Ovary (tissue), 9 donors: Measurements from ENCODE around the gene ADSL. TPM values are rescaled to one million over a fixed set of nuclear protein-coding genes. Genes with fewer than 3 reads are reported as not detected.

Source experiments
- DNase-seq, 5 donors: peaks; one replicate each; pipeline ENCODE4 v3.0.0-alpha.2; 2019 to 2020
- H3K27ac ChIP-seq, 2 donors: fragments of 200-600 bp; one replicate each; pipeline versions ENCODE4 v1.5.1 to v1.8.0; 2019 to 2022
- H3K27me3 ChIP-seq: fragments of 200-600 bp; one replicate; pipeline ENCODE4 v1.8.0; 2022
- H3K36me3 ChIP-seq: fragments of 200-600 bp; sonication (generic); one replicate; pipeline ENCODE4 v1.5.1; 2019
- H3K4me1 ChIP-seq: one replicate; pipeline ENCODE4 v1.8.1; 2013; ENCODE audit warnings: mild to moderate bottlenecking, moderate library complexity; ENCODE audit not compliant: insufficient read depth
- H3K4me3 ChIP-seq: fragments of 200-600 bp; sonication (generic); one replicate; pipeline ENCODE4 v1.5.1; 2017
- H3K9me3 ChIP-seq, 2 donors: fragments of 200-600 bp in 1 of 2; sonication (generic) in 1 of 2; one replicate each; pipeline versions ENCODE4 v1.5.1 to v1.8.1; 2013 to 2019; ENCODE audit warnings: mild to moderate bottlenecking in 1 of 2, moderate library complexity in 1 of 2
- EP300 ChIP-seq: sonication (generic); formaldehyde crosslinking; IDR thresholded peaks from one replicate; pipeline ENCODE4 v1.6.1; 2017; ENCODE audit warnings: antibody characterized with exemption
- POLR2A ChIP-seq: fragments of 450-650 bp; IDR thresholded peaks from one replicate; pipeline ENCODE4 v1.6.1; 2017; ENCODE audit warnings: antibody characterized with exemption, mild to moderate bottlenecking, moderate library complexity
- WGBS, 3 donors: extraction: QIAGEN DNeasy Blood & Tissue Kit in 1 of 3; methylation state at CpG; one replicate each; pipeline versions ENCODE4 v1.1.5 to v1.1.7; 2013 to 2017; 5-methylcytosine and 5-hydroxymethylcytosine counted together
- intact Hi-C, 4 donors: fragments of 100-400 bp; cut with DNase I; formaldehyde crosslinking; loops; one replicate each; pipeline versions ENCODE4 v1.11.0 to v1.15.1; 2022 to 2023
- polyA plus RNA-seq, 2 donors: library from polyadenylated mRNA; stranded (reverse); fragments of 200-250 nt in 1 of 2; fragments of 350-450 nt in 1 of 2; fragmentation: Illumina TruSeq in 1 of 2; extraction: RNeasy Lipid Tissue Mini Kit (QIAGEN cat#74804) in 1 of 2; gene quantifications; one replicate each; pipeline ENCODE4 v1.2.3, GENCODE V29; 2013 to 2014
- total RNA-seq, 7 donors: library from RNA; depleted of rRNA in 2 of 7; stranded (reverse); fragments of >200 nt in 2 of 7; fragmentation: NEBNext Ultra II Directional in 3 of 7; extraction: Animal tissue kit (Norgen Biotek cat#: 25700) in 3 of 7; gene quantifications; one replicate each; pipeline versions ENCODE4 v1.1.0 to v1.2.4, GENCODE V29; 2016 to 2023
- TF ChIP-seq, protein P1 (sequence below), 3 donors: fragments of 450-650 bp in 2 of 3; fragments of 200-600 bp in 1 of 3; IDR thresholded peaks; one replicate each; pipeline versions ENCODE4 v1.5.1 to v1.8.0; 2016 to 2022; ENCODE audit warnings: antibody characterized with exemption in 3 of 3, mild to moderate bottlenecking in 1 of 3
- donor health status: DM: no; HTN: no; CAD: no; lungs with moderate emphysema.
- donor health status: DM: no; HTN: no; CAD: no.
- donor health status: Bipolar disorder and iron deficiency.
- donor health status: DM: yes; HTN: yes; CAD: no.
- donor health status: DM: no; HTN: no; CAD: no.
- donor health status: DM: yes; HTN: yes; CAD: no.

The ADSL gene
- total and polyA plus RNA-seq, 9 donors = 45.1 to 63.5 (median 49.7) TPM

- H3K36me3 ChIP-seq = no peaks in the 10 kb centered on the region
- no peak overlapping the region for H3K27ac ChIP-seq
- H3K27me3 ChIP-seq = no peaks in the 10 kb centered on the region
- intact Hi-C loops = no loop called here
- 57 to 66% (median 60%) methylated on average over 4 of the region's 4 CpGs for WGBS, 3 donors
- no peak for TF ChIP-seq EP300
- TF ChIP-seq, protein P1, sequence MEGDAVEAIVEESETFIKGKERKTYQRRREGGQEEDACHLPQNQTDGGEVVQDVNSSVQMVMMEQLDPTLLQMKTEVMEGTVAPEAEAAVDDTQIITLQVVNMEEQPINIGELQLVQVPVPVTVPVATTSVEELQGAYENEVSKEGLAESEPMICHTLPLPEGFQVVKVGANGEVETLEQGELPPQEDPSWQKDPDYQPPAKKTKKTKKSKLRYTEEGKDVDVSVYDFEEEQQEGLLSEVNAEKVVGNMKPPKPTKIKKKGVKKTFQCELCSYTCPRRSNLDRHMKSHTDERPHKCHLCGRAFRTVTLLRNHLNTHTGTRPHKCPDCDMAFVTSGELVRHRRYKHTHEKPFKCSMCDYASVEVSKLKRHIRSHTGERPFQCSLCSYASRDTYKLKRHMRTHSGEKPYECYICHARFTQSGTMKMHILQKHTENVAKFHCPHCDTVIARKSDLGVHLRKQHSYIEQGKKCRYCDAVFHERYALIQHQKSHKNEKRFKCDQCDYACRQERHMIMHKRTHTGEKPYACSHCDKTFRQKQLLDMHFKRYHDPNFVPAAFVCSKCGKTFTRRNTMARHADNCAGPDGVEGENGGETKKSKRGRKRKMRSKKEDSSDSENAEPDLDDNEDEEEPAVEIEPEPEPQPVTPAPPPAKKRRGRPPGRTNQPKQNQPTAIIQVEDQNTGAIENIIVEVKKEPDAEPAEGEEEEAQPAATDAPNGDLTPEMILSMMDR (IDR thresholded peaks at IDR 0.05) = no peak
- H3K9me3 ChIP-seq = no peaks in the 10 kb centered on the region
- no peak for DNase-seq
- H3K4me1 ChIP-seq = peaks cover 3% of the 10 kb centered on the region
- H3K4me3 ChIP-seq = no peak overlapping the region
Observed at GRCh38 chr22:40388231-40388630, 41.9 kb downstream of the ADSL start.

- no peak overlapping the region for H3K4me3 ChIP-seq
- 73 to 88% (median 76%) methylated on average over 2 of the region's 2 CpGs for WGBS, 3 donors
- no peaks in the 10 kb centered on the region for H3K9me3 ChIP-seq
- intact Hi-C loops = no loop called here
- H3K4me1 ChIP-seq = no peaks in the 10 kb centered on the region
- DNase-seq = no peak
- H3K27ac ChIP-seq = no peak overlapping the region
- no peaks in the 10 kb centered on the region for H3K27me3 ChIP-seq
- no peaks in the 10 kb centered on the region for H3K36me3 ChIP-seq
- TF ChIP-seq POLR2A (no peak), EP300 (no peak)
- TF ChIP-seq, protein P1 (IDR thresholded peaks at IDR 0.05) = no peak
Observed at GRCh38 chr22:40391417-40391816, 45.1 kb downstream of the ADSL start.

DNA sequence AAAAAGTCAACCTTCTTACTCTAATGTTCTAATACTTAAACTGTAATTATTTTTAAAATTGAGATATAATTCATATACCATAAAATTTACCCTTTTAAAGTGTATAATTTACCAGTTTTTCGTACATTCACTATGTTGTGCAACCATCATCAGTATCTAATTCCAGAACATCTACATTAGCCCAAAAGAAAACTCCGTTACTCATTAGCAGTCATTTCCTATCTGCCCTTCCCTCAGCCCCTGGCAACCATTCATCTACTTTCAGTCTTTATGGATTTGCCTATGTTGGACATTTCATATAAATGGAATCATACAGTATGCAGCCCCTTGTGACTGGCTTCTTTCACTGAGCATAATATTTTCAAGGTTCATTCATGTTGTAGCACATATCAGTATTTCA is 46.3 kb downstream of the ADSL start:
- Histone ChIP-seq H3K9me3 (no peaks in the 10 kb centered on the region), H3K27ac (no peak overlapping the region), H3K4me3 (no peak overlapping the region), H3K27me3 (no peaks in the 10 kb centered on the region), H3K4me1 (no peaks in the 10 kb centered on the region), H3K36me3 (no peaks in the 10 kb centered on the region)
- TF ChIP-seq POLR2A (no peak), EP300 (no peak)
- TF ChIP-seq, protein P1 (IDR thresholded peaks at IDR 0.05) = no peak
- no peak for DNase-seq
- WGBS, 3 donors = 87 to 95% (median 93%) methylated on average over 2 of the region's 2 CpGs
- intact Hi-C loops = no loop called here

- 70 to 76% (median 74%) methylated on average over 3 of the region's 3 CpGs for WGBS, 3 donors
- no peaks in the 10 kb centered on the region for H3K4me1 ChIP-seq
- intact Hi-C loops = no loop called here
Observed at GRCh38 chr22:40394607-40395006, 48.3 kb downstream of the ADSL start.

More at GRCh38 chr22:40394607-40395006, 48.3 kb downstream of the ADSL start:
- no peak for DNase-seq
- Histone ChIP-seq H3K9me3 (no peaks in the 10 kb centered on the region), H3K27ac (no peak overlapping the region), H3K4me3 (no peak overlapping the region), H3K36me3 (no peaks in the 10 kb centered on the region), H3K27me3 (no peaks in the 10 kb centered on the region)
- TF ChIP-seq EP300 (no peak), POLR2A (no peak)
- TF ChIP-seq, protein P1 (IDR thresholded peaks at IDR 0.05) = no peak
